HG03565 (cell line): ENCODE measurements around the gene LHX4.

Experiments used
- ATAC-seq: cut with Tn5 transposase; IDR thresholded peaks from one replicate; pipeline ENCODE4 v1.9.1; 2021; ENCODE audit warnings: mild to moderate bottlenecking, moderate library complexity; ENCODE audit not compliant: unreplicated experiment

The LHX4 gene

GRCh38 chr1:180224902-180225301 lies 5.2 kb upstream of the LHX4 start:
- no peak for ATAC-seq

- no peak for ATAC-seq
Observed at GRCh38 chr1:180225403-180225802, 4.7 kb upstream of the LHX4 start.

GRCh38 chr1:180227861-180228647 lies 2.0 kb upstream of the LHX4 start:
- ATAC-seq: no peak

- no peak for ATAC-seq
Observed at GRCh38 chr1:180228648-180229482, 1.2 kb upstream of the LHX4 start.

GRCh38 chr1:180230416-180230790 lies 339 bp downstream of the LHX4 start:
- no peak for ATAC-seq

GRCh38 chr1:180230791-180231505 lies 884 bp downstream of the LHX4 start:
- no peak for ATAC-seq

- no peak for ATAC-seq
Observed at GRCh38 chr1:180231506-180231921, 1.4 kb downstream of the LHX4 start.

- no peak for ATAC-seq
Observed at GRCh38 chr1:180231936-180232335, 1.9 kb downstream of the LHX4 start.

- ATAC-seq: no peak
Observed at GRCh38 chr1:180232521-180233043, 2.5 kb downstream of the LHX4 start.

GRCh38 chr1:180233191-180234011 lies 3.3 kb downstream of the LHX4 start:
- no peak for ATAC-seq

GRCh38 chr1:180234369-180235076 lies 4.5 kb downstream of the LHX4 start:
- ATAC-seq: no peak

- no peak for ATAC-seq
Observed at GRCh38 chr1:180235077-180235501, 5.0 kb downstream of the LHX4 start.

GRCh38 chr1:180235502-180236239 lies 5.6 kb downstream of the LHX4 start:
- no peak for ATAC-seq

- ATAC-seq: no peak
Observed at GRCh38 chr1:180236698-180237509, 6.8 kb downstream of the LHX4 start.

GRCh38 chr1:180237869-180238476 lies 7.9 kb downstream of the LHX4 start:
- no peak for ATAC-seq

GRCh38 chr1:180238675-180239074 lies 8.6 kb downstream of the LHX4 start:
- ATAC-seq: no peak

GRCh38 chr1:180239145-180240096 lies 9.4 kb downstream of the LHX4 start:
- no peak for ATAC-seq
